WTC11 (cell line): ENCODE measurements around the gene UIMC1. TPM values are rescaled to one million over a fixed set of nuclear protein-coding genes. Genes with fewer than 3 reads are reported as not detected.

ENCODE experiments used
- CBFB ChIP-seq: sonication (generic); formaldehyde crosslinking; IDR thresholded peaks from 2 replicates; pipeline ENCODE4 v1.8.1; 2022; ENCODE audit warnings: mild to moderate bottlenecking, low read depth, missing genetic modification reagents
- CREM ChIP-seq: sonication (generic); formaldehyde crosslinking; IDR thresholded peaks from 2 replicates; pipeline ENCODE4 v1.8.1; 2022; ENCODE audit warnings: mild to moderate bottlenecking, missing genetic modification reagents, moderate library complexity
- ETV6 ChIP-seq: sonication (generic); formaldehyde crosslinking; IDR thresholded peaks from 2 replicates; pipeline ENCODE4 v1.8.1; 2022; ENCODE audit warnings: mild to moderate bottlenecking, missing genetic modification reagents
- GRHL2 ChIP-seq: fragments of 250-450 bp; sonication (Bioruptor Pico); IDR thresholded peaks from 2 replicates; pipeline ENCODE4 v1.8.0; 2022; ENCODE audit warnings: mild to moderate bottlenecking, moderate library complexity; ENCODE audit not compliant: insufficient replicate concordance, severe bottlenecking
- GTF2I ChIP-seq: fragments of 250-450 bp; sonication (Bioruptor Pico); conservative IDR thresholded peaks from 2 replicates; pipeline ENCODE4 v1.4.0; 2021; ENCODE audit warnings: mild to moderate bottlenecking
- HMGA2 ChIP-seq: fragments of 250-450 bp; sonication (Bioruptor Pico); IDR thresholded peaks from 2 replicates; pipeline ENCODE4 v1.4.0; 2021; ENCODE audit warnings: mild to moderate bottlenecking, moderate library complexity
- KAT7 ChIP-seq: sonication (generic); formaldehyde crosslinking; IDR thresholded peaks from 2 replicates; pipeline ENCODE4 v1.8.1; 2023; ENCODE audit warnings: missing genetic modification reagents, mild to moderate bottlenecking, borderline replicate concordance
- MXD4 ChIP-seq: fragments of 250-450 bp; sonication (Bioruptor Pico); IDR thresholded peaks from 2 replicates; pipeline ENCODE4 v1.8.0; 2021; ENCODE audit warnings: mild to moderate bottlenecking, moderate library complexity, borderline replicate concordance
- SMAD3 ChIP-seq: sonication (generic); formaldehyde crosslinking; IDR thresholded peaks from 2 replicates; pipeline ENCODE4 v1.8.0; 2022; ENCODE audit warnings: missing genetic modification reagents, mild to moderate bottlenecking, borderline replicate concordance
- SP1 ChIP-seq: sonication (generic); formaldehyde crosslinking; conservative IDR thresholded peaks from 2 replicates; pipeline ENCODE4 v1.8.1; 2022; ENCODE audit warnings: missing genetic modification reagents
- TP53 ChIP-seq: sonication (generic); formaldehyde crosslinking; IDR thresholded peaks from 2 replicates; pipeline ENCODE4 v1.8.1; 2023; ENCODE audit warnings: mild to moderate bottlenecking, missing genetic modification reagents
- ZBTB21 ChIP-seq: sonication (generic); formaldehyde crosslinking; IDR thresholded peaks from 2 replicates; pipeline ENCODE4 v1.8.1; 2023; ENCODE audit warnings: mild to moderate bottlenecking, missing genetic modification reagents, borderline replicate concordance
- ZNF121 ChIP-seq: sonication (generic); formaldehyde crosslinking; IDR thresholded peaks from 2 replicates; pipeline ENCODE4 v1.8.0; 2023; ENCODE audit warnings: missing genetic modification reagents
- ZNF138 ChIP-seq: sonication (generic); formaldehyde crosslinking; conservative IDR thresholded peaks from 2 replicates; pipeline ENCODE4 v1.8.1; 2022; ENCODE audit warnings: mild to moderate bottlenecking, moderate library complexity, missing genetic modification reagents
- ZNF263 ChIP-seq: sonication (generic); formaldehyde crosslinking; IDR thresholded peaks from 2 replicates; pipeline ENCODE4 v1.8.1; 2022; ENCODE audit warnings: low read depth, mild to moderate bottlenecking, moderate library complexity, missing genetic modification reagents
- ZNF396 ChIP-seq: fragments of 250-450 bp; sonication (Bioruptor Pico); IDR thresholded peaks from 2 replicates; pipeline ENCODE4 v1.8.0; 2021; ENCODE audit warnings: mild to moderate bottlenecking, moderate library complexity, borderline replicate concordance
- ZNF671 ChIP-seq: fragments of 250-450 bp; sonication (Bioruptor Pico); IDR thresholded peaks from 2 replicates; pipeline ENCODE4 v1.8.0; 2021; ENCODE audit warnings: mild to moderate bottlenecking
- total RNA-seq: library from RNA; stranded (reverse); gene quantifications from 3 replicates; pipeline ENCODE4 v1.2.3, GENCODE V29; 2021
- TF ChIP-seq, protein P1 (sequence below): sonication (generic); formaldehyde crosslinking; IDR thresholded peaks from 2 replicates; pipeline ENCODE4 v1.8.1; 2023; ENCODE audit warnings: mild to moderate bottlenecking, missing genetic modification reagents
- TF ChIP-seq, protein P2 (sequence below): sonication (generic); formaldehyde crosslinking; IDR thresholded peaks from 2 replicates; pipeline ENCODE4 v1.8.1; 2022; ENCODE audit warnings: low read depth, mild to moderate bottlenecking, moderate library complexity, missing genetic modification reagents, borderline replicate concordance
- TF ChIP-seq, protein P3 (sequence below): fragments of 250-450 bp; sonication (Bioruptor Pico); IDR thresholded peaks from 2 replicates; pipeline ENCODE4 v1.9.0; 2021; ENCODE audit warnings: mild to moderate bottlenecking
- TF ChIP-seq, protein P4 (sequence below): sonication (generic); formaldehyde crosslinking; IDR thresholded peaks from 2 replicates; pipeline ENCODE4 v1.8.0; 2022; ENCODE audit warnings: mild to moderate bottlenecking, missing genetic modification reagents
- TF ChIP-seq, protein P5 (sequence below): sonication (generic); formaldehyde crosslinking; IDR thresholded peaks from 2 replicates; pipeline ENCODE4 v1.8.1; 2022; ENCODE audit warnings: mild to moderate bottlenecking, moderate library complexity, missing genetic modification reagents
- TF ChIP-seq, protein P6 (sequence below): sonication (generic); formaldehyde crosslinking; IDR thresholded peaks from 2 replicates; pipeline ENCODE4 v1.8.1; 2023; ENCODE audit warnings: mild to moderate bottlenecking, missing genetic modification reagents
- TF ChIP-seq, protein P7 (sequence below): sonication (generic); formaldehyde crosslinking; IDR thresholded peaks from 2 replicates; pipeline ENCODE4 v1.8.1; 2022; ENCODE audit warnings: low read depth, missing genetic modification reagents, borderline replicate concordance
- TF ChIP-seq, protein P8 (sequence below): sonication (generic); formaldehyde crosslinking; IDR thresholded peaks from 2 replicates; pipeline ENCODE4 v1.8.0; 2022; ENCODE audit warnings: missing genetic modification reagents
- TF ChIP-seq, protein P9 (sequence below): sonication (generic); formaldehyde crosslinking; IDR thresholded peaks from 2 replicates; pipeline ENCODE4 v1.8.0; 2023; ENCODE audit warnings: missing genetic modification reagents

The UIMC1 gene
- total RNA-seq, 1 experiment from 2014 or later = 48.0 TPM

DNA sequence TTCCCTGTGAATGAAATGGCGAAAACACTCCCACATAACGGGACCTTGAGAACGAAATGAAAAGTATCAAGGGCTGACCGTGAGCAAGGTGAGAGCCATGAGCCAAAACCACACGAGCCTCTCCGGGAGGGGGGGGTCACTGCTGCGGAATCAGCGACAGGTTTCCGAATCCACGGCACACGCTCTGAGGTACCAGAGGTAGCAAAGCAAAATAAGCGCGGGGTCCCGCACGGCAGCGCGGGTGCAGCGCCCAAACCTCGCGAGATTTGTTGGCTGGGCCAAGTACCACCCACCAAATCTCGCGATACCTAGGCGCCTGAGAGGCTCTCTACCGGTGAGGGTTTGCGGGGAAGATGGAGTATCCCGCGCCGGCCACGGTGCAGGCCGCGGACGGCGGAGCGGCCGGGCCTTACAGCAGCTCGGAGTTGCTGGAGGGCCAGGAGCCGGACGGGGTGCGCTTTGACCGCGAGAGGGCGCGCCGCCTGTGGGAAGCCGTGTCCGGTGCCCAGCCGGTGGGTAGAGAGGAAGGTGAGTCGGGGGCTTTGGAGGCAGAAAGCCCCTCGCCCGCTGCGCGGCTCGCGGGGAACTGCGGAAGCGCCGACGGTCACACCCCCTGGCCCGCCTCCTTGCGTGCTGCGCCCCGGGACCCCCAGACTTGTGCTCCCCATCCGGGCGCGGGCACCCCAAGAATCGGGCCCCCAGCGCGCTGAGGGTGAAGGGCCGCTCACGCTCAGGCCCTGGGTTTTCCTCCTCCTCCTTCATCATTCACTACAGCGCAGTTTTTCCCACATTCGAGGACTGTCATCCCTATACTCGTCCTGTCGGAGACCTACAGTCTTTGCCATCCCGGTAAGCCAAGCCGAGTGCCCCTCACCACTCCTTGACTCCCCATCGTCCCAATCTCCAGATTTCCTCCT is 16.1 kb upstream of the UIMC1 start, which contains the start of gene ZNF346 (continued):
- TF ChIP-seq, protein P1, sequence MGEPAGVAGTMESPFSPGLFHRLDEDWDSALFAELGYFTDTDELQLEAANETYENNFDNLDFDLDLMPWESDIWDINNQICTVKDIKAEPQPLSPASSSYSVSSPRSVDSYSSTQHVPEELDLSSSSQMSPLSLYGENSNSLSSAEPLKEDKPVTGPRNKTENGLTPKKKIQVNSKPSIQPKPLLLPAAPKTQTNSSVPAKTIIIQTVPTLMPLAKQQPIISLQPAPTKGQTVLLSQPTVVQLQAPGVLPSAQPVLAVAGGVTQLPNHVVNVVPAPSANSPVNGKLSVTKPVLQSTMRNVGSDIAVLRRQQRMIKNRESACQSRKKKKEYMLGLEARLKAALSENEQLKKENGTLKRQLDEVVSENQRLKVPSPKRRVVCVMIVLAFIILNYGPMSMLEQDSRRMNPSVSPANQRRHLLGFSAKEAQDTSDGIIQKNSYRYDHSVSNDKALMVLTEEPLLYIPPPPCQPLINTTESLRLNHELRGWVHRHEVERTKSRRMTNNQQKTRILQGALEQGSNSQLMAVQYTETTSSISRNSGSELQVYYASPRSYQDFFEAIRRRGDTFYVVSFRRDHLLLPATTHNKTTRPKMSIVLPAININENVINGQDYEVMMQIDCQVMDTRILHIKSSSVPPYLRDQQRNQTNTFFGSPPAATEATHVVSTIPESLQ = no peak
- TF ChIP-seq, protein P2, sequence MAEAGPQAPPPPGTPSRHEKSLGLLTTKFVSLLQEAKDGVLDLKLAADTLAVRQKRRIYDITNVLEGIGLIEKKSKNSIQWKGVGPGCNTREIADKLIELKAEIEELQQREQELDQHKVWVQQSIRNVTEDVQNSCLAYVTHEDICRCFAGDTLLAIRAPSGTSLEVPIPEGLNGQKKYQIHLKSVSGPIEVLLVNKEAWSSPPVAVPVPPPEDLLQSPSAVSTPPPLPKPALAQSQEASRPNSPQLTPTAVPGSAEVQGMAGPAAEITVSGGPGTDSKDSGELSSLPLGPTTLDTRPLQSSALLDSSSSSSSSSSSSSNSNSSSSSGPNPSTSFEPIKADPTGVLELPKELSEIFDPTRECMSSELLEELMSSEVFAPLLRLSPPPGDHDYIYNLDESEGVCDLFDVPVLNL = no peak
- no peak for TF ChIP-seq ZNF263 (CRISPR knock-in tag)
- TF ChIP-seq SP1 (CRISPR knock-in tag) = peak; percentile 20
- TF ChIP-seq, protein P3, sequence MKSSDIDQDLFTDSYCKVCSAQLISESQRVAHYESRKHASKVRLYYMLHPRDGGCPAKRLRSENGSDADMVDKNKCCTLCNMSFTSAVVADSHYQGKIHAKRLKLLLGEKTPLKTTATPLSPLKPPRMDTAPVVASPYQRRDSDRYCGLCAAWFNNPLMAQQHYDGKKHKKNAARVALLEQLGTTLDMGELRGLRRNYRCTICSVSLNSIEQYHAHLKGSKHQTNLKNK (CRISPR knock-in tag) = no peak
- no peak for TF ChIP-seq GTF2I (CRISPR knock-in tag)
- no peak for TF ChIP-seq MXD4 (CRISPR knock-in tag)
- no peak for TF ChIP-seq SMAD3
- TF ChIP-seq ZNF138 = no peak
- TF ChIP-seq, protein P4, sequence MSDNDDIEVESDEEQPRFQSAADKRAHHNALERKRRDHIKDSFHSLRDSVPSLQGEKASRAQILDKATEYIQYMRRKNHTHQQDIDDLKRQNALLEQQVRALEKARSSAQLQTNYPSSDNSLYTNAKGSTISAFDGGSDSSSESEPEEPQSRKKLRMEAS = peak; percentile 65
- TF ChIP-seq, protein P5, sequence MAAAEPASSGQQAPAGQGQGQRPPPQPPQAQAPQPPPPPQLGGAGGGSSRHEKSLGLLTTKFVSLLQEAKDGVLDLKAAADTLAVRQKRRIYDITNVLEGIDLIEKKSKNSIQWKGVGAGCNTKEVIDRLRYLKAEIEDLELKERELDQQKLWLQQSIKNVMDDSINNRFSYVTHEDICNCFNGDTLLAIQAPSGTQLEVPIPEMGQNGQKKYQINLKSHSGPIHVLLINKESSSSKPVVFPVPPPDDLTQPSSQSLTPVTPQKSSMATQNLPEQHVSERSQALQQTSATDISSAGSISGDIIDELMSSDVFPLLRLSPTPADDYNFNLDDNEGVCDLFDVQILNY (CRISPR knock-in tag) = peak; percentile 85; the same call in 1 of the 2 replicates
- TF ChIP-seq ZBTB21 (CRISPR knock-in tag) = no peak
- TF ChIP-seq, protein P6, sequence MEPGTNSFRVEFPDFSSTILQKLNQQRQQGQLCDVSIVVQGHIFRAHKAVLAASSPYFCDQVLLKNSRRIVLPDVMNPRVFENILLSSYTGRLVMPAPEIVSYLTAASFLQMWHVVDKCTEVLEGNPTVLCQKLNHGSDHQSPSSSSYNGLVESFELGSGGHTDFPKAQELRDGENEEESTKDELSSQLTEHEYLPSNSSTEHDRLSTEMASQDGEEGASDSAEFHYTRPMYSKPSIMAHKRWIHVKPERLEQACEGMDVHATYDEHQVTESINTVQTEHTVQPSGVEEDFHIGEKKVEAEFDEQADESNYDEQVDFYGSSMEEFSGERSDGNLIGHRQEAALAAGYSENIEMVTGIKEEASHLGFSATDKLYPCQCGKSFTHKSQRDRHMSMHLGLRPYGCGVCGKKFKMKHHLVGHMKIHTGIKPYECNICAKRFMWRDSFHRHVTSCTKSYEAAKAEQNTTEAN (CRISPR knock-in tag) = no peak
- TF ChIP-seq, protein P7, sequence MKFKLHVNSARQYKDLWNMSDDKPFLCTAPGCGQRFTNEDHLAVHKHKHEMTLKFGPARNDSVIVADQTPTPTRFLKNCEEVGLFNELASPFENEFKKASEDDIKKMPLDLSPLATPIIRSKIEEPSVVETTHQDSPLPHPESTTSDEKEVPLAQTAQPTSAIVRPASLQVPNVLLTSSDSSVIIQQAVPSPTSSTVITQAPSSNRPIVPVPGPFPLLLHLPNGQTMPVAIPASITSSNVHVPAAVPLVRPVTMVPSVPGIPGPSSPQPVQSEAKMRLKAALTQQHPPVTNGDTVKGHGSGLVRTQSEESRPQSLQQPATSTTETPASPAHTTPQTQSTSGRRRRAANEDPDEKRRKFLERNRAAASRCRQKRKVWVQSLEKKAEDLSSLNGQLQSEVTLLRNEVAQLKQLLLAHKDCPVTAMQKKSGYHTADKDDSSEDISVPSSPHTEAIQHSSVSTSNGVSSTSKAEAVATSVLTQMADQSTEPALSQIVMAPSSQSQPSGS = no peak
- TF ChIP-seq ZNF396 = no peak
- TF ChIP-seq KAT7 = 0 out of 2 replicates have a peak, but pooled peaks have one; percentile 60
- TF ChIP-seq, protein P8, sequence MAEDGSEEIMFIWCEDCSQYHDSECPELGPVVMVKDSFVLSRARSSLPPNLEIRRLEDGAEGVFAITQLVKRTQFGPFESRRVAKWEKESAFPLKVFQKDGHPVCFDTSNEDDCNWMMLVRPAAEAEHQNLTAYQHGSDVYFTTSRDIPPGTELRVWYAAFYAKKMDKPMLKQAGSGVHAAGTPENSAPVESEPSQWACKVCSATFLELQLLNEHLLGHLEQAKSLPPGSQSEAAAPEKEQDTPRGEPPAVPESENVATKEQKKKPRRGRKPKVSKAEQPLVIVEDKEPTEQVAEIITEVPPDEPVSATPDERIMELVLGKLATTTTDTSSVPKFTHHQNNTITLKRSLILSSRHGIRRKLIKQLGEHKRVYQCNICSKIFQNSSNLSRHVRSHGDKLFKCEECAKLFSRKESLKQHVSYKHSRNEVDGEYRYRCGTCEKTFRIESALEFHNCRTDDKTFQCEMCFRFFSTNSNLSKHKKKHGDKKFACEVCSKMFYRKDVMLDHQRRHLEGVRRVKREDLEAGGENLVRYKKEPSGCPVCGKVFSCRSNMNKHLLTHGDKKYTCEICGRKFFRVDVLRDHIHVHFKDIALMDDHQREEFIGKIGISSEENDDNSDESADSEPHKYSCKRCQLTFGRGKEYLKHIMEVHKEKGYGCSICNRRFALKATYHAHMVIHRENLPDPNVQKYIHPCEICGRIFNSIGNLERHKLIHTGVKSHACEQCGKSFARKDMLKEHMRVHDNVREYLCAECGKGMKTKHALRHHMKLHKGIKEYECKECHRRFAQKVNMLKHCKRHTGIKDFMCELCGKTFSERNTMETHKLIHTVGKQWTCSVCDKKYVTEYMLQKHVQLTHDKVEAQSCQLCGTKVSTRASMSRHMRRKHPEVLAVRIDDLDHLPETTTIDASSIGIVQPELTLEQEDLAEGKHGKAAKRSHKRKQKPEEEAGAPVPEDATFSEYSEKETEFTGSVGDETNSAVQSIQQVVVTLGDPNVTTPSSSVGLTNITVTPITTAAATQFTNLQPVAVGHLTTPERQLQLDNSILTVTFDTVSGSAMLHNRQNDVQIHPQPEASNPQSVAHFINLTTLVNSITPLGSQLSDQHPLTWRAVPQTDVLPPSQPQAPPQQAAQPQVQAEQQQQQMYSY (CRISPR knock-in tag) = peak; percentile 24; the same call in 1 of the 2 replicates
- no peak; the same call in 1 of the 2 replicates for TF ChIP-seq TP53 (CRISPR knock-in tag)
- no peak for TF ChIP-seq ZNF671 (CRISPR knock-in tag)
- TF ChIP-seq, protein P9, sequence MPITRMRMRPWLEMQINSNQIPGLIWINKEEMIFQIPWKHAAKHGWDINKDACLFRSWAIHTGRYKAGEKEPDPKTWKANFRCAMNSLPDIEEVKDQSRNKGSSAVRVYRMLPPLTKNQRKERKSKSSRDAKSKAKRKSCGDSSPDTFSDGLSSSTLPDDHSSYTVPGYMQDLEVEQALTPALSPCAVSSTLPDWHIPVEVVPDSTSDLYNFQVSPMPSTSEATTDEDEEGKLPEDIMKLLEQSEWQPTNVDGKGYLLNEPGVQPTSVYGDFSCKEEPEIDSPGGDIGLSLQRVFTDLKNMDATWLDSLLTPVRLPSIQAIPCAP = no peak
- 0 out of 2 replicates have a peak, but pooled peaks have one; percentile 64 for TF ChIP-seq ETV6 (CRISPR knock-in tag)
- no peak for TF ChIP-seq ZNF121
- TF ChIP-seq CBFB (CRISPR knock-in tag) = 0 out of 2 replicates have a peak, but pooled peaks have one; percentile 55
- TF ChIP-seq CREM (CRISPR knock-in tag) = peak; percentile 42; the same call in 1 of the 2 replicates
- TF ChIP-seq GRHL2 (CRISPR knock-in tag) = no peak
- no peak for TF ChIP-seq HMGA2 (CRISPR knock-in tag)
